Measurements from ENCODE around the gene UBE3B.
A peak's percentile ranks its signal among the peaks of the same experiment; 100 is the strongest.

- TF ChIP-seq CTCF (conservative IDR thresholded peaks at IDR 0.05; ENCODE audit: low read depth, low read length) (peak; percentile 98), EZH2 (IDR thresholded peaks at IDR 0.05; ENCODE audit: low read length, unreplicated experiment) (no peak)
Observed at GRCh38 chr12:109428037-109428629, 49.3 kb upstream of the UBE3B start.

Data from PC-3 (cell line).